Activated naive CD8-positive, alpha-beta T cell treated with anti-CD3 and anti-CD28 coated beads, Interleukin-2, amount 50 U/mL, for 24 hours (primary cell): ENCODE data around the gene EXD3.
"Not testable (repeated sequence)": the region's sequence is repeated elsewhere in the genome, so short reads cannot be mapped to it uniquely, and the experiment has no call there.

Source experiments
- ATAC-seq: fragments of 150-1000 bp; cut with Tn5 transposase; one replicate; pipeline ENCODE4 v1.10.0; 2021
- DNase-seq: peaks from one replicate; pipeline ENCODE4 v3.0.0; 2021
- H3K27ac Mint-ChIP-seq: one replicate; pipeline ENCODE4 v1.8.0; 2021; ENCODE audit warnings: mild to moderate bottlenecking, mixed read lengths
- H3K27me3 Mint-ChIP-seq: one replicate; pipeline ENCODE4 v1.8.0; 2021; ENCODE audit warnings: mixed read lengths
- H3K36me3 Mint-ChIP-seq: one replicate; pipeline ENCODE4 v1.8.0; 2021; ENCODE audit warnings: low read depth, mixed read lengths
- H3K4me1 Mint-ChIP-seq: one replicate; pipeline ENCODE4 v1.8.0; 2021; ENCODE audit warnings: mixed read lengths
- H3K4me3 Mint-ChIP-seq: one replicate; pipeline ENCODE4 v1.8.0; 2021; ENCODE audit warnings: mild to moderate bottlenecking, moderate library complexity, mixed read lengths
- H3K9me3 Mint-ChIP-seq: one replicate; pipeline ENCODE4 v1.8.0; 2021; ENCODE audit warnings: mixed read lengths

Gene EXD3

DNA sequence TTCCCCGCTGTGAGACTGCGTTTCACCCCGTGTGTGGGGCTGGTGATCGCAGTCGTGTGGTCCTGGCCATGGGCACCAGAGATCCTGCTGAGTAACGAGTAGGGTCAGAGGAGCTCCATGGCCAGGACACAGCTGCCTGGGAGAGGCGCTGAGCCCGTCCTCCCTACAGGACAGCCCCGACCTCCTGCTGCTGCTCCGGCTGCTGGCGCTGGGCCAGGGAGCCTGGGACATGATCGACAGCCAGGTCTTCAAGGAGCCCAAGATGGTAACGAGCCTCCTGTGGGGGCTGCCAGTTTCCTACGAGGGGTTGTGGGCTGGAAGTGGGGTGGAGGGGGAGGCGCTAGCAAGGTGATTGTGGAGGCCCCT is 156.8 kb downstream of the EXD3 start:
- DNase-seq (no peak), ATAC-seq (no peak)
- Mint-ChIP-seq H3K4me1 (peaks cover 10% of the 10 kb centered on the region), H3K27me3 (no peaks in the 10 kb centered on the region), H3K27ac (no peak overlapping the region), H3K4me3 (no peak overlapping the region), H3K36me3 (peaks cover 27% of the 10 kb centered on the region), H3K9me3 (no peaks in the 10 kb centered on the region)

DNA sequence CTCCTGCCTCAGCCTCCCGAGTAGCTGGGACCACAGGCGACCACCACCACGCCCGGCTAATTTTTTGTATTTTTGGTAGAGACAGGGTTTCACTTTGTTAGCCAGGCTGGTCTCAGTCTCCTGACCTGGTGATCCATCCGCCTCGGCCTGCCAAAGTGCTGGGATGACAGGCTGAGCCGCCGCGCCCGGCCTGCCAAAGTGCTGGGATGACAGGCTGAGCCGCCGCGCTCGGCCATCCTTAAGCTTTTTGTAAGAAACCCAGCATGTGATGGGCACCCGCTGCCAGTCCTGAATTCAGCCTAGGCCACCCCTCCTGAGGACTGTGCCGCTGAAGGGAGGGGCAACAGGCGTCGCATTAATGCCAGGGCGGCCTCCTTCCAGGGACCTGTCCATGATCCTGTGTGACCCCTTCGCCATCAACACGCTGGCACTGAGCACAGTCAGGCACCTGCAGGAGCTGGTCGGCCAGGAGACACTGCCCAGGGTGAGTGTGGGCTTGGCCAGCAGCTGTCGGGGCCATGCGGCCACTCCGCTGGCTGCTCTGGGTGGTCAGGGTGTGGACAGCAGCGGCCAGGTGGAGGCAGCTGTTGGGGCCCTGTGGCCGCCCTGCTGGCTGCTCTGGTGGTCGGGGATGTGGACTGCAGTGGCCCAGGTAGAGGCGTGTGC is 157.3 kb downstream of the EXD3 start:
- no peak for DNase-seq
- no peaks in the 10 kb centered on the region for H3K27me3 Mint-ChIP-seq
- H3K4me1 Mint-ChIP-seq = peaks cover 5% of the 10 kb centered on the region
- no peak overlapping the region for H3K27ac Mint-ChIP-seq
- no peak for ATAC-seq
- peaks cover 27% of the 10 kb centered on the region for H3K36me3 Mint-ChIP-seq
- H3K9me3 Mint-ChIP-seq = no peaks in the 10 kb centered on the region
- H3K4me3 Mint-ChIP-seq = no peak overlapping the region

DNA sequence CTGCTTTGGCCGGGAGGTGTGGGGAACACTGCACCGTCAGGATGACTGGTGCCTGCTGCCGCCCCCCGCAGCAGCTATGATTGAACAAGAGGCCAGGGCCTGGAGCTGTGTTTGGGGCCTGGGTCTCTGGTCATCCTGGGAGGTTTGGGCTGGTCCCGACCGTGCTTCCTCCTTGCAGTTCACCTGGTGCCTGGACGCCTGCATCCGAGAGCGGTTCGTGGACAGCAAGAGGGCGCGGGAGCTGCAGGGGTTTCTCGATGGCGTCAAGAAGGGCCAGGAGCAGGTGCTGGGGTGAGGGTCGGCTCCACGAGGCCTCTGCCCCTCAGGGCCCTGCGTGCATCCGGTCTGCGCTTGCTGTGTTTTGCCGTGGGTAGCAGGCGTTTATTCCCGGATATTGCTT is 158.9 kb downstream of the EXD3 start:
- Mint-ChIP-seq H3K4me1 (peaks cover 2% of the 10 kb centered on the region), H3K27ac (no peak overlapping the region), H3K9me3 (no peaks in the 10 kb centered on the region), H3K27me3 (no peaks in the 10 kb centered on the region), H3K36me3 (peaks cover 19% of the 10 kb centered on the region), H3K4me3 (no peak overlapping the region)
- ATAC-seq (no peak), DNase-seq (no peak)

DNA sequence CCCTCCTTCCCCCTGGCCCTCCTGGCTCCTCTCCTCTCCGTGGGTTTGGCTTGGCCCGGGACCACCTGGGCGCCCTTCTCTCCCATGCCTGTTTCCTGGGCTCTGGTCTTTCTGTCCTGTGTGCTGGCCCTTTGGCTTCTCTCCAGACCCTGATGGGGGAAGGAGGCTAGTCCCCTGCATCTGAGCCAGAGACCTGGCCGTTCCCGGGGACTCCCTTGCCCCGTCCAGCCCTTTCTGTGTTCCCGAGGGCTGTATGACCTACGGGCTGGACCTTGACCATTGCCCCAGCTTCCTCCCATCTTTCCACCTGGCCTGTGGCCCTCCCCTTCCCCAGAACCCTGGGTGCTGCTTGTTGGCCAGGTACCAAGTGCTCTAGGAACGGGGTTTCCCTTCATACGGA is 159.5 kb downstream of the EXD3 start:
- no peak overlapping the region for H3K27ac Mint-ChIP-seq
- no peak overlapping the region for H3K4me3 Mint-ChIP-seq
- DNase-seq (no peak), ATAC-seq (no peak)
- H3K36me3 Mint-ChIP-seq = peaks cover 17% of the 10 kb centered on the region
- H3K27me3 Mint-ChIP-seq = no peaks in the 10 kb centered on the region
- no peaks in the 10 kb centered on the region for H3K9me3 Mint-ChIP-seq
- H3K4me1 Mint-ChIP-seq = peaks cover under 1% of the 10 kb centered on the region

DNA sequence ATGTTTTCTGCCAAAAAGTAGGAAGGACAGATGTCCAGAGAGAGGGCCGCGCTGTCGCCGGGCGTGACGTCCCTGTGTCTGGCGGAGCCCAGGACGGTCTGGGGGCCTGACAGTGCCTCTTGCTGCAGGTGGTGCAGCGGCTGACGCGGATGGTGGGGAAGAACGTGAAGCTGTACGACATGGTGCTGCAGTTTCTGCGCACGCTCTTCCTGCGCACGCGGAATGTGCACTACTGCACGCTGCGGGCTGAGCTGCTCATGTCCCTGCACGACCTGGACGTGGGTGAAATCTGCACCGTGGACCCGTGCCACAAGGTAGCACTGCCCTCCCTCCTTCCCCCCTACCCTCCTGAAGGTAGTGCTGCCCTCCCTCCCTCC is 160.1 kb downstream of the EXD3 start:
- Mint-ChIP-seq H3K27ac (no peak overlapping the region), H3K4me1 (no peaks in the 10 kb centered on the region), H3K9me3 (no peaks in the 10 kb centered on the region), H3K27me3 (no peaks in the 10 kb centered on the region), H3K4me3 (no peak overlapping the region), H3K36me3 (peaks cover 14% of the 10 kb centered on the region)
- DNase-seq = no peak
- no peak for ATAC-seq

DNA sequence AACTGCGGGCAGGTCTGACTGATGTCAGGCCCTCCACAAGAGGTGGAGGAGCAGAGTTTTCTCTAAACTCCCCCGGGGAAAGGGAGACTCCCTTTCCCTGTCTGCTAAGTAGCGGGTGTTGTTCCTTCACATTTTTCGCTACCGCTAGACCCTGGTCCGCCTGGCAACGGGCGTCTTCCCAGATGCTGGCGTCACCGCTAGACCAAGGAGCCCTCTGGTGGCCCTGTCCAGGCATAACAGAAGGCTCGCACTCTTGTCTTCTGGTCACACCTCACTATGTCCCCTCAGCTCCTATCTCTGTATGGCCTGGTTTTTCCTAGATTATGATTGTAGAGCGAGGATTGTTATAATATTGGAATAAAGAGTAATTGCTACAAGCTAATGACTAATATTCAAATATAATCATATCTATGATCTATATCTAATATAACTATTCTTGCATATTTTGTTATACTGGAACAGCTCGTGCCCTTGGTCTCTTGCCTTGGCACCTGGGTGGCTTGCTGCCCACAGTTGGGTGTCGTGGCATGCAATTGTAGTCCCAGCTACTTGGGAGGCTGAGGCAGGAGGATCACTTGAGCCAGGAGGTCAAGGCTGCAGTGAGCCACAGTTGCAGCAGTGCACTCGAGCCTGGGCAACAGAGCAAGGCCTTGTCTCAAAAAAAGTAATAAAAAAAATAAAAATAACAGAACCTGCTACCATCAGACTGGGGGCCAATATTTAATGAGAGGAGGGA is 160.6 kb downstream of the EXD3 start:
- not testable (repeated sequence) for H3K9me3 Mint-ChIP-seq, ATAC-seq, H3K27me3 Mint-ChIP-seq, DNase-seq, H3K4me3 Mint-ChIP-seq, H3K36me3 Mint-ChIP-seq, H3K27ac Mint-ChIP-seq, H3K4me1 Mint-ChIP-seq
